HG03521 (cell line): Measurements from ENCODE around the gene METTL23.
A peak's percentile ranks its signal among the peaks of the same experiment; 100 is the strongest.
"Not testable (repeated sequence)": the region's sequence is repeated elsewhere in the genome, so short reads cannot be mapped to it uniquely, and the experiment has no call there.

Source experiments
- ATAC-seq: cut with Tn5 transposase; IDR thresholded peaks from one replicate; pipeline ENCODE4 v1.9.1; 2021; ENCODE audit warnings: mild to moderate bottlenecking, moderate library complexity; ENCODE audit not compliant: unreplicated experiment

Gene METTL23

GRCh38 chr17:76734080-76734840, 7.6 kb downstream of the METTL23 start:
- ATAC-seq: no peak

- ATAC-seq: no peak
These were observed 8.4 kb downstream of the METTL23 start for GRCh38 chr17:76735006-76735405.

- no peak for ATAC-seq
These were observed 9.1 kb downstream of the METTL23 start for GRCh38 chr17:76735586-76736348.

DNA sequence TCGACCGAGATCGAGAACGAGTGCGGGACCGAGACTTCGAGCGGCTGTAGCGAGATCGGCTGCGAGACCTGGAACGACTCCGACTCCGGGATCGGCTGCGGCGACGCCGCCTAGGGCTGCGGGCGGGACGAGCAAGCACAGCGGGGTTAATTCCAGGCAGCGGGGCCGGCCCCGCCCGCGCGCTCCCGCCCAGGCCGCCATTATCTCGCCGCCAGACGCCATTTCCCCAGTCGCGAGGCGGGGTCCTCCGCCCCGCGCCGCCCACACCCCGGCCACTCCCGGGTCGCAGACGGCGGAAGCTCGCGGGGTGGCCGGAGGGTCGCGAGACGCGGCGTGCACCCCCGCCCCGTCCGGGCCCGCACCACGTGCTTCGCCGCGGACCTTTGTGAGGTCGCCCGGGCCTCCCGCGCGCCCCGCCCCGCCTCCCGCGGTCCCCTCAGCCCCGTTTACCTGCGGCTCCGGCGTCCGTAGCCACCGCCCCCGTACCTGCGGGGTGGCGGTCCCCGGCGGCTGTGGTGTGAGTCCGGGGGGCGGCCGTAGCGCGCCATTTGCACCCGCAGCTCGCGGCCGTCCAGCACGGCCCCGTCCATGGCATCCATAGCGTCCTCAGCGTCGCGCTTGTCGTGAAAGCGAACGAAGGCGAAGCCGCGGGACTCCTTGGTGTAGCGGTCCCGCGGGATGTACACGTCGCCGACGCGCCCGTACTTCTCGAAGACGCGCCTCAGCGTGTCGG, 9.9 kb downstream of the METTL23 start:
- ATAC-seq: peak; percentile 10

GRCh38 chr17:76737082-76737675, 10.5 kb downstream of the METTL23 start, which contains the start of gene SRSF2:
SRSF2 (minus strand) TSS chr17:76737331; CDS start chr17:76737160, 171 bp downstream.
- peak; percentile 71 for ATAC-seq

DNA sequence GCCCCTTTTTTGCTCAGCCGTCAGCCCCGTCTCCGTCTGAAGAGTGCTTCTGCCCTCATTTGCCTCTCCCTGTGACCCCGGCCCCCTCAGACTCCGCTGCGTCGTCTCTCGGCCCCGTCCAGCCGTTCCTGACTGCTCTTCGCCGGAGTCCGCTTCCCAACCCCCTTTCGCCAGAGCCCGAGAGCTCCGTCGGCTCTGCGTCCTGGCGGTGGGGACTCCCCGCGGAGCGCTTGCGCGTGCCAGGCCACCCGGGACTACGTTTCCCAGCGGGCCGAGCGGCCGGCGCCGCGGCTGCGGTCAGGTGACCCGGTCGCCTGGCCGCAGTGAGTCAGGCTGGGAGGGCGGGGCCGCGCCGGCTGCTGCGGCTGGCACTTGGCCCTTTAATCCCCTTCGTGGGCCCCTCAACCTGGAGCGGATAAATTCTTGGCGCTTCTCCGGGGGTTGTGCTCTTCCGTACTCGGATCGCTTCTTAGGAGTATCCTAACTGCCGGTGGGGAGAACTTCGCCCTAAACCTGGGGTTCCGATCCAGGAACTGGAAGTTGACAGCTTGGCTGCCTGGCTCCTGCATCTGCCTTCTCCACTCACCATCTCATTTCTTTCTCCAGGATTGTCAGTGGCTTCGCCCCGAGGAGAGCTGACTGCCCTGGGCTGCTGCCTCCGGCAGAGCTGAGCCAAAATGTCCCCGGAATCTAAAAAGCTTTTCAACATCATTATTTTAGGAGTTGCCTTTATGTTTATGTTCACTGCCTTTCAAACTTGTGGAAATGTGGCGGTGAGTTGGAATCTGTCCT, 11.2 kb downstream of the METTL23 start, which contains the start of gene MFSD11:
Gene MFSD11 (plus strand): TSS at position 444 of the 792 bp plus-strand sequence. CDS start 234 bp downstream, at position 678.
- ATAC-seq: peak; percentile 50

DNA sequence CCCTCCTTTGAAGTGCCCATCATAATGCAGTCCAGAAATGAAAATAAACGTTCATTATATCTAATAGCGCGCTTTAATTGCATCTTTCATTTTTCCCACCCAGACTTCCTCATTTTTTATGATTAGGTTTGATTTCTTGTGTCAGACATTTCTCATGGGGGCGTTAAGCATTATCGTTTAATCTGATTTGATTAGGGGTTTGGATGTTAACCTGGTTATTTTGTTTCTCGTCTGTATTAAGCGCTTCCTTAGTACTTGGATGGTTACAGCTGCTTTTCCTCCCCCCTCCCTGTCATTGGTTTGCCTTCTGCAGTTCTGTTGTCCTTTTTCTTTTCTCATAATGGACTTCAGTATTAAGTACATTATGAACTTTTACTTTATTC, 11.8 kb downstream of the METTL23 start:
- no peak for ATAC-seq

DNA sequence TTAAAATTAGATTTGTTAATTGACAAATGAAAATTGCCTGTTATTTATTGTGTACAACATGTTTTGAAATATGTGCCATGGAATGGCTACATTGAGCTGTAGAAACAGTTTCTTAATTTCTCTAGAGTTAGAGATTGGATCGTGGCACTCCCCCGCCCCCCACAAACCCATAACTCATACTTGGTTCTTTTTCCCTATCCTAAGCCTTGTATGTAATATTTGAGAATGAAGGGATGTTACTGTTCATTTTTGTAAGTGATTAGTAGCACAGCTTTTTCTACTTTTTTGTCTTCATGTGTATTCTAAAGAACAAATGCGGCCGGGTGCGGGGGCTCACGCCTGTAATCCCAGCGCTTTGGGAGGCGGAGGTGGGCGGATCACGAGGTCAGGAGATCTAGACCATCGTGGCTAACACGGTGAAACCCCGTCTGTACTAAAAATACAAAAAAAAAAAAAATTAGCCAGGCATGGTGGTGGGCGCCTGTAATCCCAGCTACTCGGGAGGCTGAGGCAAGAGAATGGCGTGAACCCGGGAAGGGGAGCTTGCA, 13.0 kb downstream of the METTL23 start:
- not testable (repeated sequence) for ATAC-seq

GRCh38 chr17:76740329-76741118, 13.9 kb downstream of the METTL23 start:
- no peak for ATAC-seq

DNA sequence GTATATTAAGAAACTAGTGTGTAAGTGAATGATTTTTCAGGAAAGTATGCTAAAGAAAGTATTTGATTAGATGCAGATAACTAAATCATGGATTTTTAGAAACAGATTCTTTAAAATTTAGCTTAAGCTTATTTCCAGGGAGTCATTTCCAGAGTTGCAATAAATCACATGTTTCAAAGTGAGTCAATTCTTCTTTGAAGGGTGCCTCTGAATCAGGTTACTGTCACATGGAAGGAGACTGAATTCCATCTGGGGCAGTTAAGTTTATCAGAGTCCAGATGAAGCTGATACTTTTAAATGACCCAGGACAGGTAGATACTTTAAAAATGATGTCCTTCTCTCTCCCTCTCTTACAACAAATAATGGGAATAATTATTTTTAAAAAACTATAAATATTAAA, 16.3 kb downstream of the METTL23 start:
- ATAC-seq: no peak

DNA sequence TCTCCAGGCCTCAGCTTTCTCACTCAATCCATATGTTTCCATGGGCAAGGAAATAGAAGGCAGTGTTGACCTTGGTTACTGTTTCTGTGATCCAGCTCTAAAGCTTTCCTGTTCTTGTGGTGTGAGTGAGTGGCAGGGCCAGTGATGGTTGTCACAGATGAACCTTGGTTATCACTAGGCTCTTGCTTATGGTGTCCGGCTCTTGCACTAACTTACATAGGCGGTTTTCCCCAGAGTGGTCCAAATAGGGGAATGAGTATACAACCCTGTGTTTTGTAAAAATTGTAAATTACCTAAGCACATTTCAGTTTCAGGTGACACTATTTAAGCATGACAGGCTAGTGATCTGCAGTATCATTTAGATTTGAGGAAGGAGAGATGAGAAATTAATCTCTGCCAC, 18.1 kb downstream of the METTL23 start:
- ATAC-seq: no peak

DNA sequence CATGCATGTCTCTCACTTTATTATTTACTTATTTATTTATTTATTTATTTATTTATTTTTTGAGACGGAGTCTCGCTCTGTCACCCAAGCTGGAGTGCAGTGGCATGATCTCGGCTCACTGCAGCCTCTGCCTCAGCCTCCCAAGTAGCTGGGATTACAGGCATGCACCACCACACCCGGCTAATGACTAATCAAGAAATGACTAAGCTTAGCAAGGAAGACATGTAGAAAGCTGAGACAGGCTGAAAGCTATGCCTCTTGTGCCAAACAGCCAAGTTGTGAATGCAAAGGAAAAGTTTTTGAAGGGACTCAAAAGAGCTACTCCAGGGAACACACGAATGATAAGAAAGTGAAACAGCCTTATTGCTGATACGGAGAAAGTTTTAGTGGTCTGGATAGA, 19.1 kb downstream of the METTL23 start:
- ATAC-seq: not testable (repeated sequence)

GRCh38 chr17:76747716-76748363, 21.2 kb downstream of the METTL23 start:
- no peak for ATAC-seq

DNA sequence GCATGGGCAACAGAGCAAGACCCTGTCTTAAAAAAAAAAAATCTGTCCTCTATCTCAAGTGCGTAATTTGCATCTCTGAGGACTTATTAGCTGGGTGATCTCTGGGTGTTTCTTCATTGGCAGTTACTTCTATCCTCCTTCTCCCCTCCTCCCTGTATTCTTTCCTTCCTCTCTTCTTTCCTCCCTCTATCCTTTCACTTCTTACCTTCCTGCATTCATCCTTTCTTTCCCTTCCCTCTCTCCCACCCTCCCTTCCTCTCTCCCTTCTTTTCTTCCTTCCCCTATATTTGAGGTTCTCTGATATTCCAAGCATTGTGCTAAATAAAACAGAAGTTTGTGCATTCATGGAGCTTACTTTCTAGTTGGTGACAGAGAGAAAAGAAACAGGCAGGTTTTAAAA, 22.0 kb downstream of the METTL23 start:
- ATAC-seq: no peak

DNA sequence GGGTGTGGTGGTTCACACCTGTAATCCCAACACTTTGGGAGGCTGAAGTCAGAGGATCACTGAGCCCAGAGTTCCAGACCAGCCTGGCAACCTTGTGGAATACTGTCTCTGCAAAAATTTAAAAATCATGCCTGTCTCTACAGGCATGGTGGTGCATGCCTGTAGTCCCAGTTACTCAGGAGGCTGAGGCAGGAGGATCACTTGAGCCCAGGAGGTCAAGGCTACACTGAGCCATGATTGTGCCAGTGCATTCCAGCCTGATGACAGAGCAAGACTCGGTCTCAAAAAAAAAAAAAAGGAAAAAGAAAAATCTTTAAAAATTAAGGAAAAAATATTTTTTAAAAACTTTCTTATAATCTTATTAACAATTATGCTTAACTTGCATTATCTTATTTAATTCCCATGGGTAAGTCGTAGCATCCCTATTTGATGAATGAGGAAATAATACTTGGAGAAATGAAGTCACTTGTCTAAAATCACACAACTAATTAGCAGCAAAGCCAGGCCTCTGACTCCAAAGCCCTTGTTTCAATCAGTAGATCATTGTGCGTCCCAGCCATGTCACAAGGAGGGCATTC, 24.9 kb downstream of the METTL23 start:
- no peak for ATAC-seq

GRCh38 chr17:76752006-76752405, 25.4 kb downstream of the METTL23 start:
- ATAC-seq: no peak

- no peak for ATAC-seq
These were observed 26.7 kb downstream of the METTL23 start for GRCh38 chr17:76753061-76753961.
